ENCODE data around the gene TMEM50B. TPM values are rescaled to one million over a fixed set of nuclear protein-coding genes. Genes with fewer than 3 reads are reported as not detected.

The TMEM50B gene
- total and polyA plus RNA-seq, 11 donors, result 23.5 to 47.4 (median 31.2) TPM

GRCh38 chr21:33455686-33456446 is 23.9 kb downstream of the TMEM50B start:
- H3K27ac ChIP-seq, result no peak overlapping the region
- no peak overlapping the region for H3K4me3 ChIP-seq
- ATAC-seq (no peak), DNase-seq (no peak)
- H3K36me3 ChIP-seq, result peaks cover 0 to 95% (median 83%) of the 10 kb centered on the region in 9 donors
- TF ChIP-seq CTCF (IDR thresholded peaks at IDR 0.05) (no peak), POLR2A (IDR thresholded peaks at IDR 0.05) (no peak)
- no peaks in the 10 kb centered on the region for H3K9me3 ChIP-seq
- intact Hi-C loops (cut with DNase I), result no loop called here
- H3K4me1 ChIP-seq, result peaks cover 0 to 7% (median 0%) of the 10 kb centered on the region in 12 donors
- no peaks in the 10 kb centered on the region for H3K27me3 ChIP-seq
- 84 to 90% (median 85%) methylated on average over 6 of the region's 6 CpGs for WGBS, 4 donors

- ATAC-seq, result peak in 1 of 4 donors; percentile 29
- WGBS, 4 donors, result 89 to 94% (median 93%) methylated on average over 3 of the region's 3 CpGs
- DNase-seq, result no peak
- no peaks in the 10 kb centered on the region for H3K9me3 ChIP-seq
- TF ChIP-seq POLR2A (IDR thresholded peaks at IDR 0.05) (no peak), CTCF (IDR thresholded peaks at IDR 0.05) (no peak)
- peaks cover 0 to 91% (median 75%) of the 10 kb centered on the region in 9 donors for H3K36me3 ChIP-seq
- H3K27ac ChIP-seq, result no peak overlapping the region
- H3K4me1 ChIP-seq, result peaks cover 0 to 7% (median 0%) of the 10 kb centered on the region in 12 donors
- intact Hi-C loops (cut with DNase I), result no loop called here
- H3K27me3 ChIP-seq, result no peaks in the 10 kb centered on the region
- H3K4me3 ChIP-seq, result no peak overlapping the region
These were observed 27.4 kb downstream of the TMEM50B start for GRCh38 chr21:33452362-33452761.

- intact Hi-C loops (cut with DNase I), result no loop called here
- no peak for ATAC-seq
These were observed 28.1 kb downstream of the TMEM50B start for GRCh38 chr21:33451634-33452071.

More at GRCh38 chr21:33451634-33452071, 28.1 kb downstream of the TMEM50B start:
- 88 to 95% (median 92%) methylated on average over 1 of the region's 1 CpG for WGBS, 4 donors
- Histone ChIP-seq H3K4me3 (no peak overlapping the region), H3K9me3 (no peaks in the 10 kb centered on the region), H3K27me3 (no peaks in the 10 kb centered on the region), H3K27ac (no peak overlapping the region), H3K4me1 (peaks cover 0 to 7% (median 0%) of the 10 kb centered on the region in 12 donors), H3K36me3 (peaks cover 0 to 91% (median 75%) of the 10 kb centered on the region in 9 donors)
- DNase-seq, result no peak
- no peak for TF ChIP-seq CTCF (IDR thresholded peaks at IDR 0.05)
- no peak for TF ChIP-seq POLR2A (IDR thresholded peaks at IDR 0.05)
